NT2/D1 (cell line): Measurements from ENCODE around the gene GSG1L.

Experiments
- DNase-seq: peaks from one replicate; pipeline ENCODE4 v3.0.0-alpha.2; 2011; ENCODE audit warnings: low read depth, low spot score
- H3K27me3 ChIP-seq: 2 replicates; pipeline ENCODE4 v1.6.0; 2011; ENCODE audit warnings: mild to moderate bottlenecking; ENCODE audit not compliant: insufficient read length, insufficient read depth
- H3K36me3 ChIP-seq: 2 replicates; pipeline ENCODE4 v1.6.1; 2011; ENCODE audit warnings: mild to moderate bottlenecking, low read length, mixed read lengths; ENCODE audit not compliant: insufficient read depth, insufficient read length
- H3K4me1 ChIP-seq: 2 replicates; pipeline ENCODE4 v1.5.1; 2011; ENCODE audit not compliant: insufficient read depth, insufficient read length
- H3K4me3 ChIP-seq: 2 replicates; pipeline ENCODE4 v1.5.1; 2011; ENCODE audit warnings: low read depth; ENCODE audit not compliant: insufficient read length
- H3K9ac ChIP-seq: 2 replicates; pipeline ENCODE4 v1.6.0; 2011; ENCODE audit warnings: low read depth; ENCODE audit not compliant: insufficient read length
- H3K9me3 ChIP-seq: 2 replicates; pipeline ENCODE4 v1.5.1; 2011; ENCODE audit warnings: mild to moderate bottlenecking, low read length; ENCODE audit not compliant: insufficient read depth
- SUZ12 ChIP-seq: IDR thresholded peaks from 2 replicates; pipeline ENCODE4 v1.6.1; 2011; ENCODE audit not compliant: insufficient read length, insufficient read depth; ENCODE audit errors: extremely low read depth
- YY1 ChIP-seq: IDR thresholded peaks from 2 replicates; pipeline ENCODE4 v1.6.1; 2011; ENCODE audit not compliant: insufficient read length, insufficient read depth
- ZNF274 ChIP-seq: IDR thresholded peaks from 2 replicates; pipeline ENCODE4 v1.6.1; 2011; ENCODE audit warnings: mild to moderate bottlenecking, low read depth, low read length

GSG1L gene

DNA sequence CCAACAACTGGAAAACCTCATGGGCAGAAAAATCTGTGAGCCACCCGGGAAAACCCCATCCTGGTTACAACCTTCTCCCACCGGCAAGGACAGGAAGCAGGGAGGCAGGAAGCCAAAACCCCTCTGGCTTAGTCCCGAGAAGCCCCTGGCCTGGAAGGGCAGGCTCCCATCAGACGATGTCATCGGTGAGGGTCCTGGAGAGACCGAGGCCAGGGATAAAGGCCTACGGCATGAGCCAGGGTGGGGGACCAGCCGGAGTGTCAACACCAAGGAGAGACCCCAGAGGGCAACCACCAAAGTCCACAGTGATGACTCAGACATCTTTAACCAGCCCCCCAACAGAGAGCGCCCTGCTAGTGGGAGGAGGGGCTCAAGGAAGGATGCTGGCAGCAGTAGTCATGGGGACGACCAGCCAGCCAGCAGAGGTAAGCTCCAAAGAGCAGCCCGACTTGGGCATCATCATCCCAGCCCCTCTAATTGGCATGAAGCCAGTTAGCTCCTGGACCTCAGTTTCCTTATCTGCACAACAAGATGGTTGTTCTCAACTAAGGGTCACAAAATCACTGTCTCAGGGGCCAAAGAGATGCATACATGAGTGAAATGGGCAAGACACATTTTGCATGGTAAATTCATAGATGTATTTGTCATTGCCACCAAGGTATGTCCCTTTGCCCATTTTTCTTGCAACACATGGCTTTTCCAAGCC lies 322.9 kb downstream of the GSG1L start:
- Histone ChIP-seq H3K4me3 (no peak overlapping the region), H3K27me3 (no peaks in the 10 kb centered on the region), H3K36me3 (no peaks in the 10 kb centered on the region), H3K9me3 (no peaks in the 10 kb centered on the region), H3K9ac (no peak overlapping the region), H3K4me1 (peaks cover 2% of the 10 kb centered on the region)
- TF ChIP-seq SUZ12 (no peak), YY1 (no peak), ZNF274 (no peak)
- no peak for DNase-seq

DNA sequence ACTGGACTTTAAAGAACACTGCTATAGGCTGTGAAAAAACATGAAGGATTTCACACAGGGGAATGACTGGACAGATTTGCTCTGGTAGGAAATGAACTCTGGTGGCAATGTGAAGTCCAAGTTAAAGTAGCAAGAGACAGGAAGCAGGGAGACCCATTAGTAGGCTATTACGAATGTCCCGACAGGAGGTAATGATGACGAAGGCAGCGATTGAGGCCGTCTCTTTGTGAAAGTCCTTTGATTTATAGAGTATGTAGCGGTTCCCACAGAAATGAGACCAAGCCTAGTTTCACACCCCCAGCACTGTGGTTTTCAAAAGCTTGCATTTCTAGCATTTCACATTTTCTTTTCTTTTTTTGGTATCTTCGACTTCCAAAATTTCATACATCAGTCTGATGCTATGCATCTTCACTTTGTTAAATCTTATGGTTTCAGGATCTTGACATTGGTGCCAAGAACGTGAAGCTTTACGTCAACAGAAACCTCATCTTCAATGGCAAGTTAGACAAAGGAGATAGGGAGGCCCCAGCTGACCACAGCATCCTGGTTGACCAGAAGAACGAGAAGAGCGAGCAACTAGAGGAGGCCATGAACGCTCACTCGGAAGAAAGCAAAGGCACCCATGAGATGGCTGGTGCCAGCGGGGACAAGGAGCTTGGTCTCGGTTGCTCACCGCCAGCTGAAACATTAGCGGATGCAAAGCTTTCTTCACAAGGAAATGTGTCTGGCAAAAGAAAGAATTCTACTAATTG lies 323.7 kb downstream of the GSG1L start:
- no peak overlapping the region for H3K4me3 ChIP-seq
- no peak for DNase-seq
- no peaks in the 10 kb centered on the region for H3K27me3 ChIP-seq
- H3K36me3 ChIP-seq = no peaks in the 10 kb centered on the region
- H3K9me3 ChIP-seq = no peaks in the 10 kb centered on the region
- TF ChIP-seq ZNF274 = no peak
- TF ChIP-seq SUZ12 = no peak
- TF ChIP-seq YY1 = no peak
- no peak overlapping the region for H3K9ac ChIP-seq
- H3K4me1 ChIP-seq = peaks cover 2% of the 10 kb centered on the region

DNA sequence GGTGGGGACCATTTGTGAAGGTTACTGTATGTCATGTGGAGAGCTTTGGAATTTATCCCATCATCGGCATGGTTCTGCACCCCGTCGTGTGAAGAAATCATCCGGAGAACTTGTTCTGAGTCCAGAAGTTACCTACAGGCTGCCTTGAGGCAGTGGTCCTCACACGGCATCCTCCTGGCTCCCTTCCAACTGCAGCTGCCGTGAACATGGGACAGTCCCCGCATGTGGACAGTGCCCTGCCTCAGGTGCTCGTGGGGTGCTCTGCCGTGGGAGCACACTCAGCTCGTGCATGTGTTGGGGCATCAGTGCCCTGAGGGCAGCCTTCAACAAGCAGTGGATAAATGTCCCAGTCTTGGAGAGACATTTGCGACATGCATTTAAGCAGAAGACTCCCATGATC lies 324.9 kb downstream of the GSG1L start:
- no peaks in the 10 kb centered on the region for H3K36me3 ChIP-seq

More for the DNA sequence above, 324.9 kb downstream of the GSG1L start:
- H3K4me1 ChIP-seq = peaks cover 4% of the 10 kb centered on the region
- DNase-seq = no peak
- H3K9ac ChIP-seq = no peak overlapping the region
- TF ChIP-seq ZNF274 = no peak
- no peak for TF ChIP-seq SUZ12
- no peak for TF ChIP-seq YY1
- no peak overlapping the region for H3K4me3 ChIP-seq
- H3K27me3 ChIP-seq = no peaks in the 10 kb centered on the region
- H3K9me3 ChIP-seq = no peaks in the 10 kb centered on the region
